ENCODE data around the gene ANKH.

- TF ChIP-seq CEBPB (IDR thresholded peaks at IDR 0.05) = no peak
- TF ChIP-seq EGR1 (IDR thresholded peaks at IDR 0.05) = no peak
Measured at GRCh38 chr5:14679595-14679994, 192.0 kb downstream of the ANKH start.

Measured in Ishikawa (cell line).